ENCODE results near the gene CMTM7.
"Not testable (repeated sequence)": the region's sequence is repeated elsewhere in the genome, so short reads cannot be mapped to it uniquely, and the experiment has no call there.

The CMTM7 gene

GRCh38 chr3:32383136-32383711 lies 8.4 kb upstream of the CMTM7 start:
- no peak for DNase-seq (ENCODE audit: low read depth)

DNA sequence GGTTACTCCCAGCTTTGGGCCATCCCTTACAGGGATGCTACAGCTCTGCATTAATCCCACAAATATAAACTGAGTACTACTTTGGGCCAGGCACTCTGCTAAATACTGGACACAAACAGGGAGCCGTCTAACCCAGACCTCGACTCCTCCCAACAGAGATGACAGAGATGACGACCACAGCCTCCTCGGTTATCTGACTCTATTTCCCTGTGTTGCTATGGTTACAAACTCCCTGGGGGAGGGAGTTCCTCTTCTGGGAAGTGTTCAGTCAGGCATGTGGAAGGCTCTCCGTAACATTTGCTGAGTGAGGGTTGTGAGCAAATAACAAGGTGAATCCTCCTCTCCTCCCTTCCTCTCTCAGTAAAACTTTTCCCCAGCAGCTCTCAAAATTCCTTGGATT lies 6.7 kb upstream of the CMTM7 start:
- DNase-seq (ENCODE audit: low read depth): no peak

DNA sequence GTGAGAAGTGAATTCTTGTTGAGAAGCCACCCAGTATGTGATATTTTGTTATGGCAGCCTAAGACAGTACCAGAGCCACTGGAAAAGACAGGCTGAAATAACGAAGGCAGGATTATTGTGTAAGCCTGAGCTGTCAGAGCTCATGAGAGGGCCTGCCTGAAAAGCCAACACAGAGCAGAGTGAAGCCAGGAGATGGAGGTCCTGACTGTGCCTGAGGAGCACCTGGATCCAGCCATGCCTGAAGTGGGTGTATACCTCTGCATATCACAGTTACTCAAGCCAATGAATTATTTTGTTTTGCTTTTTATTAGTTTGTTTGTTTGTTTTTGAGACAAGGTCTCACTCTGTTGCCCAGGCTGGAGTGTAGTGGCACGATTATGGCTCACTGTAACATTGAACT lies 4.1 kb upstream of the CMTM7 start:
- DNase-seq (ENCODE audit: low read depth): no peak

DNA sequence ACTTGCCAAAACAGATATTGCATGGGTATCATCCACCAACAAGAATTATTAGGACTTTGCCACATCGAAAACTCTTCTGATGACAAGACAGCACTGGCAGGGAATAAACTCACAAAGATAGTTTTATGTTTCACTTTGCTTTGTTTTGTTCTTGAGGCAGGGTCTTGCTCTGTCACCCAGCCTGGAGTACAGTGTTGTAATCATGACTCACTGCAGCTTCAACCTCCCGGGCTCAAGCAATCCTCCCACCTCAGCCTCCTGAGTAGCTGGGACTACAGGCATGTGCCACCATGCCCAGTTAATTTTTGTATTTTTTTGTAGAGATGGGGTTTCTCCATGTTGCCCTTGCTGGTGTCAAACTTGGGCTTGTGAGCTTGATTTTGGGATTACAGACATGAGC lies 2.1 kb upstream of the CMTM7 start:
- DNase-seq (ENCODE audit: low read depth): not testable (repeated sequence)

DNA sequence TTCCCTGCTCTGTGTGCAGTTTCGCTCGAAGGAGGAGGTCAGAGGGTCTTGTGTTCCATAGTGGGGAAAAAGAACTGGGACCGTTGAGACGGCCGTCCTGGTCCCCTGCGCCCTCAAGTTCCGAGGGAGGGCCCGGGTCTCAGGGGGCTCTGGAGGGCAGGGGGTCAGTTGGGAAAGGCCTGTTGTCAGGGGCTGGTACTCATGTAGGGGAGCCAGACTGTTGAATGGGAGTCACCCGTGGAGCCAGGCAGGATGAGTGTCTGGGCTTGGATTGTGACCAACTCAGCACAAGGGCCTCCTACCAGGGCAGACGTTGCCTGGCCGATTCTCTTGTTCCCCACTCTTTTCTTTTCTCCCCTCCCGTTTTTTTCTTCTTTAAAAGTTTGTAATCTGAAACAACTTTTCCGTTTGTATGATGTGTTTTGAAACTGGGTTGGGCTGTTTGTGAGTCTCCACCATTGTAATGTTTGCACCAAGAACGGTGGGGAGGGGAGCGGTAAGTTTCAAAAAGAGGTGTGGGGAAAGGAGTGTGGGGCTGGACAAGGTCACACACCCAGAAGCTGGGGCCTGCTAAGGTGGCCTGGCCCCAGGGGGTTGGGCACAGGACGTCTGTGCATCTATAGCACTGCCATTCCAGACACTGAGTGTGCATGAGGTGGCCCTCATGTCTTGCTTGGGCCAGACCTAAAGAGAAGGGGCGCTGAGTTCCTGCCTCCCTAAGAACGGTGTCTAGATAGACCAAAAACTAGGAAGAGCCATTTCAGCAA lies 1.1 kb downstream of the CMTM7 start:
- DNase-seq (ENCODE audit: low read depth): no peak

DNA sequence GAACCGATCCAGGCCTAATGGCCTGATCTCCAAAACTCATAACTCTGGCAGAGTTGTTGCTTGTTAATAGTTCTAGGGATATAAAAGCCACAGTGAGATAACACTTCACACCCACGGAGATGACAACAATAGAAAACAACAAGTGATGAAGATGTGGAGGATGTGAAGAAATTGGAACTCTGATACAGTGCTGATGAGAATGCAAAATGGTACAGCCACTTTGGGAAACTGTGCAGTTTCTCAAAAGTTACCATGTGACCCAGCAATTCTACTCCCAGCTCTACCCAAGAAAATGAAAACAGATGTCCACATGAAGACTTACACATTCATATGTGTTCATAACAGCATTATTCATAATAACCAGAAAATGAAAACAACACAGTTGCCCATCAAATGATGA lies 3.8 kb downstream of the CMTM7 start:
- no peak for DNase-seq (ENCODE audit: low read depth)

- DNase-seq (ENCODE audit: low read depth): no peak
Measured at GRCh38 chr3:32397941-32398340, 6.3 kb downstream of the CMTM7 start.

DNA sequence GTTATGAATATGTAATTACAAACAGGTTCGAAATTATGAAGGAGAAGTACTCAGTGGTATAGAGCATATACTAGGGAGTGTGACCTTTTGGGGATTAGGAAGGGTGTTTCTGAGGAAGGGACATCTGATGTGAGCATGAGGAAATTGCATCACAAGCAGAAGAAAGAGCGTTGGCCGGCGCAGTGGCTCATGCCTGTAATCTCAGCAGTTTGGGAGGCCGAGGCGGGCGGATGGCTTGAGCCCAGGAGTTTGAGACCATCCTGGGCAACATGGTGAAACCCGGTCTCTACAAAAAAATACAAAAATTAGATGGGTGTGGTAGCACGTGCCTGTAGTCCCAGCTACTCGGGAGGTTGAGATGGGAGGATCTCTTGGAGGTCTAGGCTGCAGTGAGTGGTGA lies 6.9 kb downstream of the CMTM7 start:
- DNase-seq (ENCODE audit: low read depth): no peak

DNA sequence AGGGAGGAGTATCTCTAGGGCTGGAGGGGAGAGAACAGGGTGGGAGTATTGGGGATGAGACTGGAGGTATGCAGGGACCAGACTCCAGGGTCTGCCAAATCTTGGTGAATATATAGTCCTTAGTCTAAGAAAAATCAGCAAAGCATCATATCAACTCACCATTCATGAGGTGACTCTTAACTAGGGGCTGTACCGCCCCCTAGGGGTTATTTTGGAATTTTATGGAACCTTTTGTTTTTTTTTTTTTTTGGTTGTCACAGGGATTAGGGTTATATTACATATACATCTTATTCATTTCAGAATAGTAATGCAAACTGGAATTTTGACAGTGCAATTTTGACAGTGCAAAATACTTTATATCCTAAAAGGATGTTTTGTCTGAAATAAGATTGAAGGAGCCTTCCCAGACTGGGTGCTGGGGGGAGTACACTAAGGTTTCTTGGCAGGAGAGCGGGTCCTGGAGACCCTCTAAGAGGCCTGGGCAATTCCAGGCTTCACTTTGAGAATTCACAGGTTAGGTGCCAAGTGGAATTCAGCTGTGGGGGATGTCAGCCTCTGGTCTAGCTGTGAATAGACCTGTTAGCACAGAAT lies 7.5 kb downstream of the CMTM7 start:
- DNase-seq (ENCODE audit: low read depth): no peak

GRCh38 chr3:32401126-32401525 lies 9.5 kb downstream of the CMTM7 start:
- DNase-seq (ENCODE audit: low read depth): no peak

GRCh38 chr3:32401556-32402081 lies 10.0 kb downstream of the CMTM7 start:
- no peak for DNase-seq (ENCODE audit: low read depth)

GRCh38 chr3:32403663-32404062 lies 12.0 kb downstream of the CMTM7 start:
- no peak for DNase-seq (ENCODE audit: low read depth)

DNA sequence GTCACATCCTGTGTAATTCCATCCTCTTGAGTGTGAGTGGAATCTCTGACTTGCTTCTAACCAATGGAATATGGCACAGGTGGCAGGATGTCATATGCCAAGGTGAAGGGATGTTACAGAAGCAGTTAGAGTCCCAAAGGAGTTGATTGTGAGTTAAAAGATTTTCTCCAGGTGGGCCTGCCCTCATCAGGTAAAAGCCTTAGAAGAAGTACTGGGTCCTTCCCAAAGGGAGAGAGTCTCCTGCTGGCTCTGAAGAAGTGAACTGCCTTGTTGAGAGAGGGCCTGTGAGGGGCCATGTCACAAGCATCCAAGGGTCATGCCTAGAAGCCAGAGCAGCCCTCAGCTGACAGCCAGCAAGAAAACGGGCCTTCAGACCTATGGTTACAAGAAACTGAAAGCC lies 13.1 kb downstream of the CMTM7 start:
- DNase-seq (ENCODE audit: low read depth): no peak

DNA sequence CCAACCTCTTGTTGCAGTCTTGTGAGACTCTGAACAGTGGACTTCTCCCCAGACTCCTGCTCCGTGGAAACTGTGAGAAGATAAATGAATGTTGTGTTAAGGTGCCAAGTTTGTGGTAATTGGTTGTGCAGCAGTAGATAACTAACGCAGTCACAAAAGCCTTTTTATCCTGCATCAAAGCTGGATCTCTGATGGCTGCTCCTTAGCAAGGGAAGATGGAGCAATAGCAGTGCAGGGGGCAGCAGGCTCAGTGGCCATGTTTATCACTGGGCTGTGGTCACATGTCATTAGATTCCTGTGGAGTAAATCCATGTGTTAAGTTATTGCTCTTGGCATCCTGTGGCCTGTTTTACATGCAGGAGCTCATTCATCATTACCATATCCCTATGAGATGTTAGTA lies 13.5 kb downstream of the CMTM7 start:
- no peak for DNase-seq (ENCODE audit: low read depth)

GRCh38 chr3:32405711-32406323 lies 14.2 kb downstream of the CMTM7 start:
- no peak for DNase-seq (ENCODE audit: low read depth)

DNA sequence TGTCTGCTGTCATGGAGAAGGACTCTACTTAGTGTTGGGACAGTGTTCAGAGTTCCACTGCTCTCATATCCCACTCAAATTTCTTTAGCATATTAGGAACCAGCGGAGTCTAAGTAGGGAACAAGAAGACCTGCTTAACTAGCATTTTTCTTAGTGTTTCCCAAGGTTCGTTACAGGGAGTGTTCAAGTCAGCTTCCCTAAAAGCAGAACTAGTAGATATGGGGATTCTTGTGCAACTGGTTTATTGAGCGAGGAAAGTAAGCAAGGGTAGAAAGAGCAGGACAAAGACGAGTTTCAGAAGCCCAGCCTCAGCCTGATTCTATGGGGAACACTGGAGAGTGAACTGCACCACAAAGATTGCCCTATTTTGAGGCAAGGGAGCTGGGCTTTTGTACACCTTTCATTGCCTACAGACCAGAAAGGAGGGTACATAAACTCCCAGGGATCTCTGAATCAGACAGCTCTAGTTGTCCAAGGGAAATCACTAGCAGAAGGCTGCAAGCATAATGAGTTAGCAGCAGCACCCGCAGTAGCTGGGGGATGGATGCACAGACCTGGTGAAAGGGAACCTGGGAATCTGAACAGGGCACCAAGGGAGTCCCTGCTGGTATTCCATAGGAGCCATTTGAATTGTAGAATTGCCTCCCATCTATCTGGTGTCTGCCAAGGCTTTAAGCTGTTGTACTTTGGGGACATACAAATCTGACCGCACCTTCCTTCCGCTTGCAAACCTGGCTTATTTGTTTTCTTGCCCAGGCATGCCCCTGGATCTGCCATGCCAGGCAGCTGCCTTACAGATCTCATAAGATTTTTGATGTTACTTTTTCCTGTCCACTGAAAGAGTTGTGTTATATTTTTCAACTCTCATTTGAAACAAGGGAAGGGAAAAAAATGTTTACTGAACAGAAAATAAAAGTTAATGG lies 15.1 kb downstream of the CMTM7 start:
- no peak for DNase-seq (ENCODE audit: low read depth)

GRCh38 chr3:32410367-32411246 lies 19.0 kb downstream of the CMTM7 start:
- DNase-seq (ENCODE audit: low read depth): no peak

- DNase-seq (ENCODE audit: low read depth): no peak
Measured at GRCh38 chr3:32411442-32411841, 19.8 kb downstream of the CMTM7 start.

DNA sequence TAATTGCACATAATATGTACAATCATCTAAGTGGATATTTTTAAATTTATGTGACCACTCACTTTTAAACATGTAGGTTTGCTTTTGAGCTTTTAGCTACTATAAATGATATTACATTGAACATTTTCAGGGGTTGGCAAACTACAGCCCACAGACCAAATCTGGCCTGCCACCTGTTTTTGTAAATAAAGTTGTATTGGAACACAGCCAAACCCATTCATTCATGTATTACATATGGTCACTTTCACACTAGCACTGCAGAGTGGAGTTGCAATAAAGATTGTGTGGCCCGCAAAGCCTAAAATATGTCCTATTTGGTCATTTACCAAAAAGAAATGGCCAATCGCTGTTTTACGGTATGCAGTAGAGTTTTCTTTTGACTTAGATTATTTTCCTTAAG lies 21.2 kb downstream of the CMTM7 start:
- DNase-seq (ENCODE audit: low read depth): no peak

DNA sequence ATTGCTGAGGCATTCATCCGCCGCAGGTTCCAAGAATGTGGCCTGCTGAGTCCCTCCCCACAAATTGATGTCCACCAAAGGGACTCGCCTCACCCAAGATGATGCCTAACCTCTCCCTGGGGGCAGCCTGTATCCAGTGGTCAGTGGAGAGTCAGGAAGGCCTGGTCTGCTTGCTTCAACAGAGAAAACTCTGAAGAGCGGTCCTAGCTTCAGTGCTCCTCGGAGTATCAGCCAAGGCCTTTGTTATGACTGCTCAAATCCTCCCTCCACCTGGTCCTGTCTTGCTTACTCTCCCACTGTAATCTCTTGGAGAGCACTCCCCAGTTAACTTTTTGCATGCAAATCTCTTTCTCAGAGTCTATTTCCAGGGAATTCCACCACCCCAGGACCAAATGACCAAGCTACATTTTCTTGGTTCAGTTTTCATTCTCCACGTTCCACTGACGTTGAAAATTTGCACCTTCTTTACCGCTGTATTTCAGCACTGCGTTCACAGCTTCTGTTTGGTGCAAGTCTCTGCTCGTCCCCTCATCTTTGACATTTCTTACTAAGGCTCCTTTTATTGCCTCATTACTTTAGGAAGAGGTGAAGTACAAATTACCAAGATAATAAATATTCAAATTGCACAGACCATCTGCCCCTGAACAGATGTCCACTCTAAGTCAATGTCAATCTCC lies 22.3 kb downstream of the CMTM7 start:
- DNase-seq (ENCODE audit: low read depth): no peak
